ENCODE results near the gene BLOC1S6.

The BLOC1S6 gene

GRCh38 chr15:45587095-45587862, at the start of gene BLOC1S6:
BLOC1S6 (plus strand) TSS chr15:45587379; CDS start chr15:45587444, 65 bp downstream.
- DNase-seq = peak; percentile 99

GRCh38 chr15:45539680-45540079, 47.5 kb upstream of the BLOC1S6 start:
- DNase-seq = no peak

- DNase-seq = no peak
Observed at GRCh38 chr15:45540531-45540930, 46.6 kb upstream of the BLOC1S6 start.

- no peak for DNase-seq
Observed at GRCh38 chr15:45543051-45543450, 44.1 kb upstream of the BLOC1S6 start.

- DNase-seq = no peak
Observed at GRCh38 chr15:45544266-45545023, 42.7 kb upstream of the BLOC1S6 start.

GRCh38 chr15:45546789-45547188, 40.4 kb upstream of the BLOC1S6 start:
- no peak for DNase-seq

GRCh38 chr15:45548753-45549520, 38.2 kb upstream of the BLOC1S6 start:
- no peak for DNase-seq

GRCh38 chr15:45549541-45550220, 37.5 kb upstream of the BLOC1S6 start:
- no peak for DNase-seq

GRCh38 chr15:45550436-45550835, 36.7 kb upstream of the BLOC1S6 start:
- no peak for DNase-seq

- DNase-seq = no peak
Observed at GRCh38 chr15:45551676-45552075, 35.5 kb upstream of the BLOC1S6 start.

GRCh38 chr15:45555934-45556608, 31.1 kb upstream of the BLOC1S6 start:
- DNase-seq = no peak

- DNase-seq = no peak
Observed at GRCh38 chr15:45572617-45573016, 14.6 kb upstream of the BLOC1S6 start.

GRCh38 chr15:45573961-45574629, 13.1 kb upstream of the BLOC1S6 start:
- DNase-seq = no peak

GRCh38 chr15:45581919-45582318, 5.3 kb upstream of the BLOC1S6 start:
- DNase-seq = no peak

GRCh38 chr15:45583731-45584639, 3.2 kb upstream of the BLOC1S6 start:
- DNase-seq = no peak

GRCh38 chr15:45585069-45585791, 1.9 kb upstream of the BLOC1S6 start:
- DNase-seq = no peak

- DNase-seq = no peak
Observed at GRCh38 chr15:45586125-45586524, 1.1 kb upstream of the BLOC1S6 start.

- DNase-seq = no peak
Observed at GRCh38 chr15:45586601-45587094, 531 bp upstream of the BLOC1S6 start.

- DNase-seq = no peak
Observed at GRCh38 chr15:45587863-45588170, 638 bp downstream of the BLOC1S6 start.

All from retina (tissue), 1 donor.